GM19452 (cell line): ENCODE measurements around the gene AKR1C4.

Experiments
- ATAC-seq: cut with Tn5 transposase; IDR thresholded peaks from one replicate; pipeline ENCODE4 v1.9.1; 2021; ENCODE audit not compliant: unreplicated experiment

The AKR1C4 gene

DNA sequence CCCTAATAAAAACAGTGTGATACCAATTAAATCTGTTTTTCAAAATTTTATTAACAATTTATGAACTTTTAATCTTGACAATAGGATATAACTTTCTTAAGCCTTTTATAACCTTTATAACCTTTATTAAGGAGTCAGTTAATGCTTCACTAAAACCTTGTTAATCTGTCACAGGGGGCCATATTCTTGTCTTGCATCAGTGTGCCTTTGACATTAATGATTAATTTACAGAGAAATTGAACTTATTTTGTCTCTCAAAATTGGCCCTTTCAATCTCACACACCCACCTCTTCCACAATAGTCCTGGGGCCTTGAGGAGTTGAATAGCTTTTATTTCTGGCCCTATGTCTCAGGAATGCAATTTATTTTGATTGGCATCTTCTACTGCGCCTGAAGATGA is 68.5 kb downstream of the AKR1C4 start:
- ATAC-seq: no peak

DNA sequence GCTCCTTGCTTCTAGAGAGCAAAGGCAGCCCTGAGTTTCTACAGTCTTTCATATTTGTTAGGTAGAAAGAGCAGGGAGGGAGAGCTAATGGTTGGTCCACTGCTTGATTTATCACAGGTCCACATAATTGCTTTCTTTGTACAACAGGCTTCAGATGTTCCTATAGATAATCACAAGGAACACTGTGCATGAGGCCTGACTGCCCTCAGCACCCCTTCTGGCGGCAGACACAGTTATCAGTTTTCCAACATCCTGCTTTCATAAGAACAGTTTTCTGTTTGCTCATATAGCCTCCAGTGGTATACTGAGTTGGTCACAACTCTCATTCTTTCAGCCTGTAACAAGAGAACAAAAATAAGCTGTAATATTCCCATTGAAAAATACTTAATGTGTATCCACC is 69.7 kb downstream of the AKR1C4 start:
- no peak for ATAC-seq

DNA sequence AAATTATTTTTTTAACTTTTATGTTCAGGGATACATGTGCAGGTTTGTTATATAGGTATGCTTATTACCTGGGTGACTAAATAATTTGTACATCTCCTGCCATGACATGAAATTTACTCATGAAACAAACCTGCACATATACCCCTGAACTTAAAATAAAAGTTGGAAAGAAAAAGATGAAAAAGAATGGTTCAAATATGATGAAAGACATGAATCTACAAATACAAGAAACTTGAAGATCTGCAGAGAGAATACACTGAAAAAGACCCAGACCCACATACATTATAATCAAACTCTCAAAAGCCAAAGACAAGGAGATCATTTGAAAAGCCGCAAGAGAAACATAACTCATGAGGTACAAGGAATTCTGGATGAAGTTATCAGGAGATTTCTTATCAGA is 70.2 kb downstream of the AKR1C4 start:
- no peak for ATAC-seq

DNA sequence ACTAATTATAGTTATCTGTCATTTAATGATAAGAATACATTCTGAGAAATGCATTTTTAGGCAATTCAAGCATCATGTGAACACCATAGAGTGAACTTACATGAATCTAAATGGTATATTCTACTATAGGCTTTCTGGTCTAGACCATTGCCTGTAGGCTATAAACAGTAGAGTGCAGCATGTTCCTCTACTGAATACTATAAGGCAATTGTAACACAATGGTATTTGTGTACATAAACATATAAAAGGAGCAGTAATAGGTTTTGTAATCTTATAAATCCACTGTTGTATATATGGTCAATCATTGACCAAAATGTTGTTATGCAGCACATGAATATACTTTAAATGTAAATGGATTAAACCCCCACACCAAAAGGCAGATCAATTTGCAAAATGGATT is 71.6 kb downstream of the AKR1C4 start:
- ATAC-seq: no peak
